CD8-positive, alpha-beta memory T cell (primary cell): ENCODE results near the gene SESN1. TPM values are rescaled to one million over a fixed set of nuclear protein-coding genes. Genes with fewer than 3 reads are reported as not detected.

Experiments
- CTCF ChIA-PET: fragments of 350-600 bp; sonication (Branson Sonifier 250); formaldehyde crosslinking; loops from one replicate; lab custom pipeline; 2021; ENCODE audit warnings: antibody characterized with exemption; lab: Charles Lee
- POLR2A ChIA-PET: fragments of 350-600 bp; sonication (Branson Sonifier 250); formaldehyde crosslinking; loops from one replicate; lab custom pipeline; 2021; ENCODE audit warnings: antibody characterized with exemption; lab: Charles Lee
- DNase-seq, 5 donors: peaks; one replicate each; pipeline versions ENCODE4 v3.0.0 to v3.0.0-alpha.2; 2020 to 2022; ENCODE audit warnings: mixed read lengths in 1 of 5
- H3K27ac ChIP-seq: one replicate; pipeline ENCODE4 v1.7.0; 2013; ENCODE audit warnings: low read depth, mild to moderate bottlenecking, low read length, moderate library complexity
- H3K27me3 ChIP-seq: 2 replicates; pipeline ENCODE4 v1.7.0; 2013; ENCODE audit warnings: low read length, mild to moderate bottlenecking; ENCODE audit not compliant: insufficient read depth, poor library complexity, severe bottlenecking
- H3K36me3 ChIP-seq: 2 replicates; pipeline ENCODE4 v1.7.0; 2013; ENCODE audit warnings: mild to moderate bottlenecking, low read length, moderate library complexity; ENCODE audit not compliant: insufficient read depth
- H3K4me1 ChIP-seq: 2 replicates; pipeline ENCODE4 v1.7.0; 2013; ENCODE audit warnings: mild to moderate bottlenecking, low read length, moderate library complexity; ENCODE audit not compliant: insufficient read depth
- H3K4me3 ChIP-seq: 2 replicates; pipeline ENCODE4 v1.7.0; 2013; ENCODE audit warnings: mild to moderate bottlenecking, low read length
- H3K9me3 ChIP-seq: 2 replicates; pipeline ENCODE4 v1.7.0; 2013; ENCODE audit warnings: mild to moderate bottlenecking, low read length
- H3K27ac Mint-ChIP-seq, 8 donors: one replicate each; pipeline ENCODE4 v1.8.0; 2020 to 2021; ENCODE audit warnings: mixed read lengths in 8 of 8, mild to moderate bottlenecking in 6 of 8, inconsistent platforms in 3 of 8, moderate library complexity in 3 of 8
- H3K27me3 Mint-ChIP-seq, 2 donors: one replicate each; pipeline ENCODE4 v1.8.0; 2020 to 2021; ENCODE audit warnings: mixed read lengths in 2 of 2, mild to moderate bottlenecking in 1 of 2, moderate library complexity in 1 of 2
- H3K36me3 Mint-ChIP-seq, 3 donors: one replicate each; pipeline ENCODE4 v1.8.0; 2020 to 2021; ENCODE audit warnings: mixed read lengths in 3 of 3, inconsistent platforms in 1 of 3, mild to moderate bottlenecking in 1 of 3
- H3K4me1 Mint-ChIP-seq, 3 donors: one replicate each; pipeline ENCODE4 v1.8.0; 2020 to 2021; ENCODE audit warnings: mixed read lengths in 3 of 3, inconsistent platforms in 1 of 3, mild to moderate bottlenecking in 1 of 3
- H3K4me3 Mint-ChIP-seq, 7 donors: one replicate each; pipeline ENCODE4 v1.8.0; 2020 to 2021; ENCODE audit warnings: mixed read lengths in 7 of 7, mild to moderate bottlenecking in 6 of 7, moderate library complexity in 4 of 7, inconsistent platforms in 2 of 7
- H3K9me3 Mint-ChIP-seq, 5 donors: one replicate each; pipeline ENCODE4 v1.8.0; 2020 to 2022; ENCODE audit warnings: mixed read lengths in 5 of 5, mild to moderate bottlenecking in 3 of 5, moderate library complexity in 2 of 5, inconsistent platforms in 1 of 5
- polyA plus RNA-seq: library from polyadenylated mRNA; unstranded; fragments of 300-500 nt; fragmentation: Illumina TruSeq; gene quantifications from one replicate; pipeline ENCODE4 v1.2.3, GENCODE V29; 2021
- total RNA-seq, 2 experiments: library from RNA; stranded (reverse); gene quantifications; one replicate each; pipeline ENCODE4 v1.2.3, GENCODE V29; 2021

SESN1 gene
- total and polyA plus RNA-seq, 3 experiments from 2014 or later = 20.2 to 39.2 (median 22.0) TPM

GRCh38 chr6:108958900-108959770, 135.5 kb downstream of the SESN1 start:
- peak overlapping the region in 3 of 7 donors; percentile 12 to 75 (median 13) for H3K4me3 Mint-ChIP-seq
- no peaks in the 10 kb centered on the region for H3K9me3 Mint-ChIP-seq
- peaks cover 19 to 34% (median 29%) of the 10 kb centered on the region in 3 donors for H3K4me1 Mint-ChIP-seq
- H3K36me3 ChIP-seq = no peaks in the 10 kb centered on the region
- POLR2A ChIA-PET = no interaction called here
- no peaks in the 10 kb centered on the region for H3K9me3 ChIP-seq
- H3K27ac Mint-ChIP-seq = peak overlapping the region in 4 of 8 donors; percentile 33 to 56 (median 41)
- CTCF ChIA-PET = interaction anchor here (1.1 kb wide), 1 partner anchor 12 kb away, joined by 3 read pairs; no protein-coding TSS in a partner anchor
- H3K4me3 ChIP-seq = no peak overlapping the region
- no peak overlapping the region for H3K27ac ChIP-seq
- no peaks in the 10 kb centered on the region for H3K27me3 ChIP-seq
- no peaks in the 10 kb centered on the region for H3K27me3 Mint-ChIP-seq
- no peak for DNase-seq
- H3K36me3 Mint-ChIP-seq = peaks cover 0 to 1% (median 0%) of the 10 kb centered on the region in 3 donors
- no peaks in the 10 kb centered on the region for H3K4me1 ChIP-seq

- no peaks in the 10 kb centered on the region for H3K36me3 ChIP-seq
- no peaks in the 10 kb centered on the region for H3K27me3 ChIP-seq
- peaks cover 19 to 34% (median 29%) of the 10 kb centered on the region in 3 donors for H3K4me1 Mint-ChIP-seq
- no peaks in the 10 kb centered on the region for H3K9me3 Mint-ChIP-seq
- H3K4me1 ChIP-seq = no peaks in the 10 kb centered on the region
- H3K4me3 ChIP-seq = no peak overlapping the region
- H3K4me3 Mint-ChIP-seq = no peak overlapping the region
- H3K27ac ChIP-seq = no peak overlapping the region
- ChIA-PET POLR2A (no interaction called here), CTCF (no interaction called here)
- peaks cover 0 to 3% (median 1%) of the 10 kb centered on the region in 3 donors for H3K36me3 Mint-ChIP-seq
- no peak for DNase-seq
- no peaks in the 10 kb centered on the region for H3K9me3 ChIP-seq
- no peaks in the 10 kb centered on the region for H3K27me3 Mint-ChIP-seq
- H3K27ac Mint-ChIP-seq = peak overlapping the region in 2 of 8 donors; percentile 19 to 22
Observed at GRCh38 chr6:108957221-108957620, 137.4 kb downstream of the SESN1 start.

GRCh38 chr6:108955329-108955949, 139.2 kb downstream of the SESN1 start:
- POLR2A ChIA-PET = no interaction called here

GRCh38 chr6:108953681-108954080, 141.0 kb downstream of the SESN1 start:
- no peaks in the 10 kb centered on the region for H3K9me3 Mint-ChIP-seq
- H3K27me3 Mint-ChIP-seq = no peaks in the 10 kb centered on the region
- POLR2A ChIA-PET = no interaction called here
- no peak overlapping the region for H3K27ac ChIP-seq
- H3K4me1 Mint-ChIP-seq = peaks cover 8 to 21% (median 14%) of the 10 kb centered on the region in 3 donors
- no peaks in the 10 kb centered on the region for H3K27me3 ChIP-seq
- H3K9me3 ChIP-seq = no peaks in the 10 kb centered on the region
- H3K4me3 Mint-ChIP-seq = no peak overlapping the region
- no peaks in the 10 kb centered on the region for H3K4me1 ChIP-seq
- CTCF ChIA-PET = no interaction called here
- no peak overlapping the region for H3K4me3 ChIP-seq
- no peak overlapping the region for H3K27ac Mint-ChIP-seq
- peaks cover 0 to 3% (median 1%) of the 10 kb centered on the region in 3 donors for H3K36me3 Mint-ChIP-seq
- no peaks in the 10 kb centered on the region for H3K36me3 ChIP-seq
- DNase-seq = no peak

More at GRCh38 chr6:108955329-108955949, 139.2 kb downstream of the SESN1 start:
- DNase-seq = no peak
- H3K27ac Mint-ChIP-seq = peak overlapping the region in 4 of 8 donors; percentile 9 to 94 (median 34)
- CTCF ChIA-PET = interaction anchor here (0.7 to 1.6 kb wide), 4 partner anchors 13 to 130 kb away, joined by 3 to 4 read pairs (median 3); no protein-coding TSS in a partner anchor
- H3K36me3 ChIP-seq = no peaks in the 10 kb centered on the region
- peaks cover 18 to 34% (median 28%) of the 10 kb centered on the region in 3 donors for H3K4me1 Mint-ChIP-seq
- H3K9me3 ChIP-seq = no peaks in the 10 kb centered on the region
- no peaks in the 10 kb centered on the region for H3K9me3 Mint-ChIP-seq
- no peak overlapping the region for H3K4me3 ChIP-seq
- no peaks in the 10 kb centered on the region for H3K4me1 ChIP-seq
- no peaks in the 10 kb centered on the region for H3K27me3 ChIP-seq
- no peak overlapping the region for H3K27ac ChIP-seq
- H3K4me3 Mint-ChIP-seq = peak overlapping the region in 2 of 7 donors; percentile 7 to 58
- peaks cover 0 to 3% (median 1%) of the 10 kb centered on the region in 3 donors for H3K36me3 Mint-ChIP-seq
- H3K27me3 Mint-ChIP-seq = no peaks in the 10 kb centered on the region

GRCh38 chr6:108952776-108953486, 141.7 kb downstream of the SESN1 start:
- Histone ChIP-seq H3K36me3 (no peaks in the 10 kb centered on the region), H3K27me3 (no peaks in the 10 kb centered on the region), H3K9me3 (no peaks in the 10 kb centered on the region), H3K27ac (no peak overlapping the region), H3K4me1 (no peaks in the 10 kb centered on the region), H3K4me3 (no peak overlapping the region)
- POLR2A ChIA-PET = no interaction called here
- DNase-seq = no peak
- Mint-ChIP-seq H3K4me1 (peaks cover 6 to 15% (median 9%) of the 10 kb centered on the region in 3 donors), H3K4me3 (no peak overlapping the region), H3K36me3 (peaks cover 0 to 3% (median 1%) of the 10 kb centered on the region in 3 donors), H3K27me3 (no peaks in the 10 kb centered on the region), H3K9me3 (no peaks in the 10 kb centered on the region), H3K27ac (peak overlapping the region in 1 of 8 donors; percentile 13)
- CTCF ChIA-PET = no interaction called here

GRCh38 chr6:108951351-108951953, 143.2 kb downstream of the SESN1 start:
- DNase-seq = no peak
- H3K27ac ChIP-seq = no peak overlapping the region
- no peaks in the 10 kb centered on the region for H3K9me3 Mint-ChIP-seq
- no peaks in the 10 kb centered on the region for H3K36me3 ChIP-seq
- H3K4me3 Mint-ChIP-seq = no peak overlapping the region
- peak overlapping the region in 2 of 8 donors; percentile 2 to 82 for H3K27ac Mint-ChIP-seq
- H3K9me3 ChIP-seq = no peaks in the 10 kb centered on the region
- no peaks in the 10 kb centered on the region for H3K27me3 Mint-ChIP-seq
- H3K4me3 ChIP-seq = no peak overlapping the region
- H3K4me1 Mint-ChIP-seq = peaks cover 11 to 23% (median 16%) of the 10 kb centered on the region in 3 donors
- ChIA-PET POLR2A (no interaction called here), CTCF (no interaction called here)
- peaks cover 0 to 5% (median 1%) of the 10 kb centered on the region in 3 donors for H3K36me3 Mint-ChIP-seq
- H3K4me1 ChIP-seq = no peaks in the 10 kb centered on the region
- H3K27me3 ChIP-seq = no peaks in the 10 kb centered on the region

GRCh38 chr6:108948181-108948661, 146.4 kb downstream of the SESN1 start:
- peaks cover 15 to 34% (median 30%) of the 10 kb centered on the region in 3 donors for H3K4me1 Mint-ChIP-seq
- DNase-seq = no peak
- Histone ChIP-seq H3K4me1 (peaks cover 10% of the 10 kb centered on the region), H3K27ac (no peak overlapping the region), H3K9me3 (no peaks in the 10 kb centered on the region), H3K36me3 (no peaks in the 10 kb centered on the region), H3K4me3 (no peak overlapping the region), H3K27me3 (no peaks in the 10 kb centered on the region)
- H3K36me3 Mint-ChIP-seq = peaks cover 0 to 5% (median 0%) of the 10 kb centered on the region in 3 donors
- ChIA-PET CTCF (no interaction called here), POLR2A (no interaction called here)
- H3K27me3 Mint-ChIP-seq = no peaks in the 10 kb centered on the region
- H3K27ac Mint-ChIP-seq = no peak overlapping the region
- no peak overlapping the region for H3K4me3 Mint-ChIP-seq
- H3K9me3 Mint-ChIP-seq = no peaks in the 10 kb centered on the region
